ENCODE results near the gene CCNT2.
"Not testable (repeated sequence)": the region's sequence is repeated elsewhere in the genome, so short reads cannot be mapped to it uniquely, and the experiment has no call there.

CCNT2 gene

DNA sequence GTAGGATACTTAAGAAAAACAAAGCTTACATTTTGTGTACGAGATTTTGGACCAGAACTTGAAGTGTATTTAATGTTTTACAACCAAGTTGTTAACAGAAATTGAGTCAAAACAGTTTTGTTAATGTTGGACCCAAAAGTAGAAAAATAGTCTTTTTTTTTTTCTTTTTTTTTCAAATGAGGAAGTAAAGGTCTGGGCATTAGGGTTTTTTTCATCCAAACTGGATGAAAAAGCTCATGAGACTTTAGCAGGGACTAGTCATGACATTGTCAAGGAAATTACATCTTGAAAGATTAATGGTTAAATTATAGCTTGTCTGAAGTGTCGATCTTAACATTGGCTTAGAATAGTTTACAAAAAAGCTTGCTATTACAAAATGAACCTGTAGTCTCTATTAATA, 32.3 kb downstream of the CCNT2 start:
- FAIRE-seq, result no peak
- no peak for DNase-seq (ENCODE audit: insufficient read length, low spot score)
- TF ChIP-seq, protein P1, sequence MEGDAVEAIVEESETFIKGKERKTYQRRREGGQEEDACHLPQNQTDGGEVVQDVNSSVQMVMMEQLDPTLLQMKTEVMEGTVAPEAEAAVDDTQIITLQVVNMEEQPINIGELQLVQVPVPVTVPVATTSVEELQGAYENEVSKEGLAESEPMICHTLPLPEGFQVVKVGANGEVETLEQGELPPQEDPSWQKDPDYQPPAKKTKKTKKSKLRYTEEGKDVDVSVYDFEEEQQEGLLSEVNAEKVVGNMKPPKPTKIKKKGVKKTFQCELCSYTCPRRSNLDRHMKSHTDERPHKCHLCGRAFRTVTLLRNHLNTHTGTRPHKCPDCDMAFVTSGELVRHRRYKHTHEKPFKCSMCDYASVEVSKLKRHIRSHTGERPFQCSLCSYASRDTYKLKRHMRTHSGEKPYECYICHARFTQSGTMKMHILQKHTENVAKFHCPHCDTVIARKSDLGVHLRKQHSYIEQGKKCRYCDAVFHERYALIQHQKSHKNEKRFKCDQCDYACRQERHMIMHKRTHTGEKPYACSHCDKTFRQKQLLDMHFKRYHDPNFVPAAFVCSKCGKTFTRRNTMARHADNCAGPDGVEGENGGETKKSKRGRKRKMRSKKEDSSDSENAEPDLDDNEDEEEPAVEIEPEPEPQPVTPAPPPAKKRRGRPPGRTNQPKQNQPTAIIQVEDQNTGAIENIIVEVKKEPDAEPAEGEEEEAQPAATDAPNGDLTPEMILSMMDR (IDR thresholded peaks at IDR 0.05; ENCODE audit: insufficient read depth, missing control alignments), result no peak

DNA sequence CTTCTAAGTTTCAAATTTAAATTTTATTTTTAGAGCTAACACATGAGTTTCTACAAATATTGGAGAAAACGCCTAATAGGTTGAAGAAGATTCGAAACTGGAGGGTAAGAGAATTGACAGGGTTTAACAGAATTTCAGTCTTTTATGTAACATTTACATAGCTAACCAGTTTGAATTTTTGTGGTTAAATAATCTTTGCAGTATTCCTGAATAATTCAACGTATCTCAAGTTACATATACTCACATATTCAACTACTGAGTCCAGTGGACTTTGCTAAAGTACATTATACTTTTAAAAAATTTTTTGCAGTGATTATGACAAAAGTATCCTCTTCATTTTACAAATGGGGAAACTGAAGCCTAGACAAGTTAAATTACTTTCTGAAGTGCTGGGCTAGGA, 34.0 kb downstream of the CCNT2 start:
- TF ChIP-seq, protein P1 (IDR thresholded peaks at IDR 0.05; ENCODE audit: insufficient read depth, missing control alignments), result no peak
- DNase-seq (ENCODE audit: insufficient read length, low spot score), result no peak
- no peak for FAIRE-seq

DNA sequence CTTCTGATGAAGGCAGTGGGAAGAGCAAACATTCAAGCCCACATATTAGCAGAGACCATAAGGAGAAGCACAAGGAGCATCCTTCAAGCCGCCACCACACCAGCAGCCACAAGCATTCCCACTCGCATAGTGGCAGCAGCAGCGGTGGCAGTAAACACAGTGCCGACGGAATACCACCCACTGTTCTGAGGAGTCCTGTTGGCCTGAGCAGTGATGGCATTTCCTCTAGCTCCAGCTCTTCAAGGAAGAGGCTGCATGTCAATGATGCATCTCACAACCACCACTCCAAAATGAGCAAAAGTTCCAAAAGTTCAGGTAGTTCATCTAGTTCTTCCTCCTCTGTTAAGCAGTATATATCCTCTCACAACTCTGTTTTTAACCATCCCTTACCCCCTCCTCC, 35.4 kb downstream of the CCNT2 start:
- TF ChIP-seq, protein P1 (IDR thresholded peaks at IDR 0.05; ENCODE audit: insufficient read depth, missing control alignments), result no peak
- FAIRE-seq (no peak), DNase-seq (ENCODE audit: insufficient read length, low spot score) (no peak)

DNA sequence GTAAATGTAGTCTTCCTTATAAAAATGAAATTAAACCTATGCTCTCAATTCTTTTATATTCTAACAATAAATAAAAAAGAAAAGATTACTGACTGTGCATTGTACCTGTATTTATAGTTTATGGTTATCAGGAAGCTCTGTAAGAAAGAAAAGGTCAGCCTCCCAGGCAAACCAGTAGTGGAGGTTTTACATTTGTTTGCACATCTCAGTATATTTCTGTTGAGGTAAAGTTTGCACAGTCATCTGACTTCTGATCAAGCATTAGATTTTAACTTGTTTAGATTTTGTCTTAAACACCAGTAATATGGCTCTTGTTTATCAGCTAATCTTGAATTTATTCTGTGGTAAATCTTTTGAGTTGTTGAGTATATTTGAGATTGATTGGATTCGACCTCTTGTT, 37.1 kb downstream of the CCNT2 start:
- FAIRE-seq (no peak), DNase-seq (ENCODE audit: insufficient read length, low spot score) (no peak)
- TF ChIP-seq, protein P1 (IDR thresholded peaks at IDR 0.05; ENCODE audit: insufficient read depth, missing control alignments), result no peak

DNA sequence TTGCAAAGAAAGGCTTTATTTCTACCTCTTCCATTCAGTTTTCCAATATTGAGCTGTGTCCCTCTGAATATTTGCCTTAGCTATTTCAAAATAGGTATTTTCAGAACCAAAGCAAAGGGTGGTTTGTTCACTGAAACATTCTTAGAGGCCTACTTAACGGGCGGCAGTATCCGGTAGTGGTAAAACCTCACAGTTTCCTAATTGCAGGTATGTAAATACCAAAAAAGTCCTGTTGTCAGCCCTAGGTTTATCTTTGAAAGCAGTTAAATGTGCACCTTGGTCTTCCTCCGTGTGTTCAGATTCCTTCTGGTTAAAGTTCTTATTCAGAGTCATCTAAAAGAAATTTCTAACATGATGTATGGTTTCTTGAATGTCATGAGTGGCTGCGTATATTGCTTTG, 38.9 kb downstream of the CCNT2 start:
- FAIRE-seq (no peak), DNase-seq (ENCODE audit: insufficient read length, low spot score) (no peak)
- TF ChIP-seq, protein P1 (IDR thresholded peaks at IDR 0.05; ENCODE audit: insufficient read depth, missing control alignments), result no peak

DNA sequence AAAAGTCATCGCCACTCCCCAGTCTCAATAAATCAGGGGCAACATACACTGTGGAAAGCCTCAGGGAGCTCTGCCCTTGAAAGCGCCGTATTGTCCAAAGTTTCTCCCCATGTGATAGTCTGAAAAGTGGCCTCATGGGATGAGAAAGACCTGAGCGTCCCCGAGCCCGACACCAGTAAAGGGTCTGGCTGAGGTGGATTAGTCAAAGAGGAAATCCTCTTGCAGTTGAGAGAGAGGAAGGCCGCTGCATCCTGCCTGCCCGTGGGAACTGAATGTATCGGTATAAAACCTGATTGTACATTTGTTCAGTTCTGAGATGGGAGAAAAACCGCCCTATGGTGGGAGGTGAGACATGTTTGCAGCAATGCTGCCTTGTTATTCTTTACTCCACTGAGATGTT, 48.5 kb downstream of the CCNT2 start:
- not testable (repeated sequence) for FAIRE-seq; DNase-seq (ENCODE audit: insufficient read length, low spot score)

DNA sequence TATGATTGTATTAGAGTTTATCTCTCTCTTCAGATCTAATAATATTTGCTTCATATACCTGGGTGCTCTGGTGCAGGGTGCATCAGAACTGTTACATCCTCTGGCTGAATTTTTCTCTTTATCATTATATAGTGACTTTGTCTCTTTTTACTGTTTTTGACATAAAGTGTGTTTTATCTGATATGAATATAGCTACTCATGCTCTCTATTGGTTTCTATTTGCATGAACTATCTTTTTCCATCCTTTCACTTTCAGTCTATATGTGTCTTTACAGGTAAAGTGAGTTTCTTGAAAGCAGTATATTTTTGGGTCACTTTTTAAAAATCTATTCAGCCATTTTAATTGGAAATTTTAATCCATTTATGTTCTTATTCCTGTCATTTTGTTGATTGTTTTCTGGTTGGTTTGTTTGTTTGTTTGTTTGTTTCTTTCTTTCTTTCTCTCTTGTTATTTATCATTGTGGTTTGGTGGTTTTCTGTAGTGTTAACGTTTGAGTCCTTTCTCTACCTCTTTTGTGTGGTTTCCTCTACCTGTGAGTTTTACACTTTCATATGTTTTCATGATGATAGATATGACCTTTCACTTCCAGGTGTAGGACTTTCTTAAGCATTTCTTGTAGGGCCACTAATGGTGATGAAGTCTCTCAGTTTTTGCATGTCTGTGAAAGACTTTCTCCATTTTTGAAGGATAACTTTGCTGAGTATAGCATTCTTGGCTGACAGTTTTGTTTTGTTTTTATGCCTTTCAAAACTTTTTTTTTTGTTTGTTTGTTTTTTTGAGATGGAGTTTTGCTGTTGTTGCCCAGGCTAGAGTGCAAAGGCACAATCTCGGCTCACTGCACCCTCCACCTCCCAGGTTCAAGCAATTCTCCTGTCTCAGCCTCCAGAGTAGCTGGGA, 54.9 kb downstream of the CCNT2 start:
- FAIRE-seq, result no peak
- DNase-seq (ENCODE audit: insufficient read length, low spot score), result no peak
- TF ChIP-seq, protein P1 (IDR thresholded peaks at IDR 0.05; ENCODE audit: insufficient read depth, missing control alignments), result no peak
